ENCODE results near the gene SLC24A1. TPM values are rescaled to one million over a fixed set of nuclear protein-coding genes. Genes with fewer than 3 reads are reported as not detected.

Gene SLC24A1
- total RNA-seq, 1 experiment from 2014 or later, result 6.0 TPM

GRCh38 chr15:65688462-65688861, 66.7 kb downstream of the SLC24A1 start:
- Histone ChIP-seq H3K27ac (no peak overlapping the region), H3K4me1 (replicated peaks) (no peaks in the 10 kb centered on the region), H3K36me3 (no peaks in the 10 kb centered on the region), H3K4me3 (no peak overlapping the region), H3K27me3 (replicated peaks) (no peaks in the 10 kb centered on the region), H3K9me3 (replicated peaks) (no peaks in the 10 kb centered on the region)
- no peak for DNase-seq (ENCODE audit: low read depth in 1 of 2, low spot score in 2 of 2)

GRCh38 chr15:65690173-65690572, 68.4 kb downstream of the SLC24A1 start:
- no peaks in the 10 kb centered on the region for H3K27me3 ChIP-seq (replicated peaks)
- no peak for DNase-seq (ENCODE audit: low read depth in 1 of 2, low spot score in 2 of 2)
- H3K27ac ChIP-seq, result no peak overlapping the region
- H3K4me3 ChIP-seq, result no peak overlapping the region
- no peaks in the 10 kb centered on the region for H3K4me1 ChIP-seq (replicated peaks)
- H3K9me3 ChIP-seq (replicated peaks), result no peaks in the 10 kb centered on the region
- no peaks in the 10 kb centered on the region for H3K36me3 ChIP-seq

- Histone ChIP-seq H3K36me3 (no peaks in the 10 kb centered on the region), H3K9me3 (replicated peaks) (no peaks in the 10 kb centered on the region), H3K27me3 (replicated peaks) (no peaks in the 10 kb centered on the region), H3K27ac (no peak overlapping the region), H3K4me1 (replicated peaks) (no peaks in the 10 kb centered on the region), H3K4me3 (no peak overlapping the region)
- DNase-seq (ENCODE audit: low read depth in 1 of 2, low spot score in 2 of 2), result no peak
Observed at GRCh38 chr15:65690778-65691177, 69.0 kb downstream of the SLC24A1 start.

- Histone ChIP-seq H3K36me3 (no peaks in the 10 kb centered on the region), H3K27me3 (replicated peaks) (no peaks in the 10 kb centered on the region), H3K4me3 (no peak overlapping the region), H3K27ac (no peak overlapping the region), H3K9me3 (replicated peaks) (no peaks in the 10 kb centered on the region), H3K4me1 (replicated peaks) (no peaks in the 10 kb centered on the region)
- DNase-seq (ENCODE audit: low read depth in 1 of 2, low spot score in 2 of 2), result no peak
Observed at GRCh38 chr15:65695081-65695480, 73.3 kb downstream of the SLC24A1 start.

Other genes starting within 250 kb of the SLC24A1 start
- not detected in 2 replicates for gene IGDCC3, start 243.9 kb upstream of the SLC24A1 start, total RNA-seq (2014; rRNA removed; shearing (Covaris generic))
- gene IGDCC4, start 199.0 kb upstream of the SLC24A1 start, total RNA-seq (2014; rRNA removed; shearing (Covaris generic)), result 0.47 and 0.91 TPM in 2 replicates
- 40.4 and 53.2 TPM in 2 replicates for gene DPP8, start 104.2 kb upstream of the SLC24A1 start, total RNA-seq (2014; rRNA removed; shearing (Covaris generic))
- 146 and 177 TPM in 2 replicates for gene HACD3, start 91.5 kb upstream of the SLC24A1 start, total RNA-seq (2014; rRNA removed; shearing (Covaris generic))
- 29.4 and 67.3 TPM in 2 replicates for gene INTS14, start 10.8 kb upstream of the SLC24A1 start, total RNA-seq (2014; rRNA removed; shearing (Covaris generic))
- gene DENND4A, start 170.4 kb downstream of the SLC24A1 start, total RNA-seq (2014; rRNA removed; shearing (Covaris generic)), result 3.9 and 8.9 TPM in 2 replicates
- gene RAB11A, start 247.6 kb downstream of the SLC24A1 start, total RNA-seq (2014; rRNA removed; shearing (Covaris generic)), result 196 and 205 TPM in 2 replicates